Retina (tissue), 1 donor: Measurements from ENCODE around the gene PCSK9.
"Not testable (repeated sequence)": the region's sequence is repeated elsewhere in the genome, so short reads cannot be mapped to it uniquely, and the experiment has no call there.

ENCODE experiments used
- DNase-seq: peaks from one replicate; pipeline ENCODE4 v3.0.0-alpha.2; 2016

PCSK9 gene

GRCh38 chr1:55010194-55010886 is 29.0 kb upstream of the PCSK9 start:
- DNase-seq, result no peak

- no peak for DNase-seq
These were observed 28.5 kb upstream of the PCSK9 start for GRCh38 chr1:55010887-55011217.

- no peak for DNase-seq
These were observed 26.7 kb upstream of the PCSK9 start for GRCh38 chr1:55012661-55013060.

GRCh38 chr1:55015123-55015522 is 24.2 kb upstream of the PCSK9 start:
- no peak for DNase-seq

- DNase-seq, result no peak
These were observed 23.4 kb upstream of the PCSK9 start for GRCh38 chr1:55015731-55016620.

GRCh38 chr1:55018395-55018794 is 21.0 kb upstream of the PCSK9 start:
- no peak for DNase-seq

GRCh38 chr1:55021942-55022546 is 17.3 kb upstream of the PCSK9 start:
- peak; percentile 88 for DNase-seq

GRCh38 chr1:55024163-55024562 is 15.2 kb upstream of the PCSK9 start:
- not testable (repeated sequence) for DNase-seq

- not testable (repeated sequence) for DNase-seq
These were observed 12.7 kb upstream of the PCSK9 start for GRCh38 chr1:55026682-55027081.

GRCh38 chr1:55031098-55031497 is 8.2 kb upstream of the PCSK9 start:
- DNase-seq, result not testable (repeated sequence)

GRCh38 chr1:55033265-55033614 is 6.1 kb upstream of the PCSK9 start:
- no peak for DNase-seq

GRCh38 chr1:55034476-55035133 is 4.7 kb upstream of the PCSK9 start:
- peak; percentile 42 for DNase-seq

- no peak for DNase-seq
These were observed 3.4 kb upstream of the PCSK9 start for GRCh38 chr1:55035904-55036303.

- peak; percentile 64 for DNase-seq
These were observed 1.4 kb upstream of the PCSK9 start for GRCh38 chr1:55037733-55038551.

GRCh38 chr1:55038552-55038838 is 853 bp upstream of the PCSK9 start:
- no peak for DNase-seq

GRCh38 chr1:55038974-55039341 is 390 bp upstream of the PCSK9 start:
- no peak for DNase-seq

GRCh38 chr1:55040083-55040932 is 960 bp downstream of the PCSK9 start:
- peak; percentile 46 for DNase-seq

GRCh38 chr1:55040933-55041494 is 1.7 kb downstream of the PCSK9 start:
- DNase-seq, result no peak

- DNase-seq, result no peak
These were observed 2.3 kb downstream of the PCSK9 start for GRCh38 chr1:55041613-55042012.

GRCh38 chr1:55043011-55043410 is 3.7 kb downstream of the PCSK9 start:
- no peak for DNase-seq

GRCh38 chr1:55043726-55044125 is 4.4 kb downstream of the PCSK9 start:
- no peak for DNase-seq
